ENCODE data around the gene CKS2.
"Not testable (repeated sequence)": the region's sequence is repeated elsewhere in the genome, so short reads cannot be mapped to it uniquely, and the experiment has no call there.

CKS2 gene

DNA sequence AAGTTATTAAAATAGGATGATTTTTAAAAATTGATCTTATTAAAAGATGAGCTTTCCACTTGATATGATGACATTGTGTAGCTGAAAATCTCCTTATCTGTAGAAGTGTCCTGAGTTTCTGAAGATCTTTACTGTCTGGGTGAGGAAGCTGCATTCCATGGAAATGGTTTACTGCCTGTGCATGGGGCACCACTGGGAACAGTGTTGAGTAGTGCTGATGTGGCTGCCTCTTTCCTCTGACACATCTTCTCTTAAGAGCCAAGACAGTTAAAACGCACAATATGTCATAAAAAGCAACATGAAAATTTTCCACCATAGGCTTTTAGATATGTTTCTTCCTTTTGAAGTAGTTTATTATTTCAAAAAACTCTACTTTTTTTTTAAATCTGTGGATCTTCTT, 32.0 kb downstream of the CKS2 start:
- no peak for DNase-seq
- in situ Hi-C loops (cut with MboI; ENCODE audit: low pct_unique_long_range_greater_than_20kb, low sequenced_read_pairs): no loop called here

DNA sequence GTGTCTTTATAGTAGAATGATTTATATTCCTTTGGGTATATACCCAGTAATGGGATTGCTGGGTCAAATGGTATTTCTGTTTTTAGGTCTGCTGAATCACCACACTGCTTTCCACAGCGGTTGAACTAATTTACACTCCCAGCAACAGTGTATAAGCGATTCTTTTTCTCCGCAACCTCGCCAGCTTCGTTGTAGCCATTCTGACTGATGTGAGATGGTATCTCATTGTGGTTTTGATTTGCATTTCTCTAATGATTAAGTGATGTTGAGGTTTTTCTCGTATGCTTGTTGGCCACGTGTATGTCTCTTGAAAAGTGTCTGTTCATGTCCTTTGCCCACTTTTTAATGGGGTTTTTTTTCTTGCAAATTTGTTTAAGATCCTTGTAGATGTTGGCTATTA, 32.8 kb downstream of the CKS2 start:
- in situ Hi-C loops (cut with MboI; ENCODE audit: low pct_unique_long_range_greater_than_20kb, low sequenced_read_pairs); DNase-seq: not testable (repeated sequence)

DNA sequence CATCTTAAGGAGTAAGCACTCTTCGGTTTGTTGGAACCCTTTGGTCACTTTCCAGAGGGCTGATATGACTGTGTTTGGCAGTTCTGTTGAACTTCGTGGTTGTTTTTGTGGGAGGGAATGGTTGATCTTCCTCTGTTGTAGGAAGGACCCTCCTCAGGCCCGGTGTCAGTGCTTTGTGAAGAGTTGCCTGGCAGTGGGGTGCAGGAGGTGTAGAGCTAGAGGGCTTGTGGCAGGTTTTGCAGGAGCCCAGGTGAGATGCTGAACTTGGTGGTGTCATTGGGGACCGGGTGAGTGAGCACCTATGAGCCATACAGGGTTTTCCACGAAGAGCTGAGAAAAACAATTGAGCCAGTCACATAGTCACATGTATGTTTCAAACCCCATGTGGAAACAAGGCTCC, 34.5 kb downstream of the CKS2 start:
- no peak for DNase-seq
- in situ Hi-C loops (cut with MboI; ENCODE audit: low pct_unique_long_range_greater_than_20kb, low sequenced_read_pairs): no loop called here

DNA sequence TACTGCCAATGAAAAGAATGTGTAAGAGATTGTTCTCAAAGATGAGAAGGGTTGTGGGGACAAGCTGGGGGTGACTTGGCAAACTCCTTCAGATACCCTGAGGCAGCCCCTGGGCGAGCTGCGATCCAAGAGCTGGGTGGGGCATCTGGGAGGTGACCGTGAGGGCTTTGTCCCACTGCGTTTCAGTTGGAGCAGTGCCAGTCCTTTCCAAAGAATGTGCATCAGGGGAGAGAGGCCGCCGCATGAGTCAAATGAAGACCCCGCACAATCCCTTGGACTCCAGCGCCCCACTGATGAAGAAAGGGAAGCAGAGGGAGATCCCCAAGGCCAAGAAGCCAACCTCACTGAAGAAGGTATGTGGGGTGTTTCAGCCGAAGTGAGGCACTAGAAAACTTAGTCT, 35.7 kb downstream of the CKS2 start:
- in situ Hi-C loops (cut with MboI; ENCODE audit: low pct_unique_long_range_greater_than_20kb, low sequenced_read_pairs): no loop called here
- DNase-seq: no peak

DNA sequence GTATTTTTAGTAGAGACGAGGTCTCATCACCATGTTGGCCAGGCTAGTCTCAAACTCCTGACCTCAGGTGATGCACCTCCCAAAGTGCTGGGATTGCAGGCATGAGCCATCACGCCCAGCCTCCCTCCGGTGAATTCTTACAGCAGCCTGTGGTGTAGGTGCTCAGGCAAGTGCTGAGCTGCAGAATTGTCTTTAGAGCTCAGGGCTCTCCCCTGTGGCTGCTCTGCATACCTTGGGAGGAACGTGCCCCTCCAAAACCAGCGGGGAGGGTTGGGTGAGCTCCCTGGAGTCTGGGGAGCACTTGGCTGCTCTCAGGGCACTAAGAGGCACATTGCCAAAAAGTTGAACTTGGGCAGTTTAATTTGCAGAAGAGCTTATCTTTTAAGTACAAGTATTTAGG, 36.7 kb downstream of the CKS2 start:
- in situ Hi-C loops (cut with MboI; ENCODE audit: low pct_unique_long_range_greater_than_20kb, low sequenced_read_pairs): no loop called here
- no peak for DNase-seq

DNA sequence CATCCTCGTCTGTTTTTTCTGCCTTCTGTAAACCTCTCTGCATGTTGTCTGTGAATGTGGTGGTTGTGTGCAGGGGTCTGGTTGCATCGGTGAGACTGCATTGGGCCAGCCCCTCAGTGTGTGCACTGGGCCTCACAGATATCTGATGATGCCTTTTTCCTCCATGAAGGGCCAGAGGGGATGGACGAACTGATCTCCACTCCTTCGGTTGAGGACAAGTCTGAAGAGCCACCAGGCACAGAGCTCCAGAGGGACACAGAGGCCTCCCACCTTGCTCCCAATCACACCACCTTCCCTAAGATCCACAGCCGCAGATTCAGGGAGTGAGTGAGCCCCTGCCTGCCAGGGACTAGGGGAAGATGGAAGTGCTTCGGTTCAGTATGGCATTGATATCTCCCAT, 38.6 kb downstream of the CKS2 start:
- in situ Hi-C loops (cut with MboI; ENCODE audit: low pct_unique_long_range_greater_than_20kb, low sequenced_read_pairs): no loop called here
- DNase-seq: no peak

DNA sequence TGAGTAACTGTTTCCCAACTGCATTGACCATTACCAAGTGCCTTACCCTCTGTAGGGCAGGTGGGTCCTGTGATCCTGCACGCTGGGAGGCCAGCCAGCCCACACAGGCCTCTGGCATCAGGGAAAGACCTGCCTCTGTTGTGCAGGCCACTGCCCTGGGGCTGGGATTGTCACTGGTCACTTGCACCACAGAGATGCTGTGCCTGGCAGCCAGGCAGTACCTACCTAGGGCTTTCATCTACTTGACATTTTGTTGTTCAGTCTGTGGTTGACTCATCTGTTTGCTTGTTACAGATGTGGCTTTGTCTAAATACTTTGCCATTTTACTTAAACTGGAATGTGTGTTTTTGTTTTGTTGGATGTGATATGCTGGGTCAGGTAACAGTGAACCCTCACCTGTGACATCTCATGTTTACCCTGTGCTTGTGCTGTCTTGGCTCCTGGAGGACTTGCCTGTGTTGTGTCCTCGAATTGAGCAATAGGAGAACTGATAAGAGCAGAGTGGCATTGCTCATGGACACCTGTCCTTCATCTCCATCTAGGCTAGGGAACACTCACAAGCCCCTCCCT, 40.1 kb downstream of the CKS2 start:
- no peak for DNase-seq
- in situ Hi-C loops (cut with MboI; ENCODE audit: low pct_unique_long_range_greater_than_20kb, low sequenced_read_pairs): no loop called here

DNA sequence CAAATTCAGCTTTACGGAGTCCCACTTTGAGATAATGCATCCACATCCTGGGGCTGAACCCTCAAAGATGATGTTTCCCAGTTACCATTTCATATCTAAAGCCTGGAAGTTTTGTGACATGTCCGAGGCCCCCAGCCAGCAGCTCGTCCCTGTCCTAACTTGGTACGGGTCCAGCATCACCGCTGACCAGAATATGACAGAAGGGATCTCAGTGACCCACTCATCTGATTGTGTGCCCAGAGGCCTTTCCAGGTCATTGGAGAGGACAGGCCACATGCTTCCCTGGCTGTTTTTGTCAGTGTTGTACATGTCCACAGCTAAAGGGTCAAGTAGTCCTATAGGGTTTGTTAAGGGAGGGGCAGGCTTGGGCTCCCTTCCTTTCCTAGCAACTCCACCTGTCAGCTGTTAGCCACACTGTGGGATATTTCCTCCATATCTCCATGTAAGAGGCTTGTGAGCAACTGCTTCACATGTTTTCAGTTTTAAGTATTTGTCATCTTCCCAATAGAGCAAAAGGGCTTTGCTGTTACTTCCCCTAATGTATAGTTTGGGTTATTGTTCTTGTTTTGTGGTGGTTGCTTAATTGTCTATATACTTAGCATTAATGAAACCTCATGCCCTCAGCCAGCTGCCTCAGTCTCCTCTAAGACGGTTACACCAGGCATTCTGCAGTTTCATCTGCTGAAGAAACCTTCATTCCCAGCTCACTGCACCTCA, 40.7 kb downstream of the CKS2 start:
- no peak for DNase-seq
- in situ Hi-C loops (cut with MboI; ENCODE audit: low pct_unique_long_range_greater_than_20kb, low sequenced_read_pairs): no loop called here

DNA sequence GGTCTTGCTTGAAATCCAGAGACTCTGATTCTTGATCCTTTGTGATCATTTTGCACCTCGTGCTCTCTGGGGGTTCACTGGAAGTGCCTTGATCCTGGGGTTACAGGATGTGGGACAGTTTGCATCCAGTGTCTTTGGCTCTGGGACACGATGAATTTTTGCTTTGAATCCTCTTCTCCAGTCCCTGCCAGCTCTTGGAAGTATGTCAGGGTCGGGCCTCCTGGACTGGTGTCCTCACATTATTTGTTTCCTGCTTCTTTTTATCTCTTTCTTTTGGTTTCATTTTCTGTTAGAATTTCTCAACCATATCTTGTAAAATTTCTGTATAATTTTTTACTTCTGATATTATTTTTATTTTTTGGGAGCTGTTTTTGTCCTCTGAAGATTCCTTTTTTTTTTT, 41.5 kb downstream of the CKS2 start:
- DNase-seq: no peak
- in situ Hi-C loops (cut with MboI; ENCODE audit: low pct_unique_long_range_greater_than_20kb, low sequenced_read_pairs): no loop called here

DNA sequence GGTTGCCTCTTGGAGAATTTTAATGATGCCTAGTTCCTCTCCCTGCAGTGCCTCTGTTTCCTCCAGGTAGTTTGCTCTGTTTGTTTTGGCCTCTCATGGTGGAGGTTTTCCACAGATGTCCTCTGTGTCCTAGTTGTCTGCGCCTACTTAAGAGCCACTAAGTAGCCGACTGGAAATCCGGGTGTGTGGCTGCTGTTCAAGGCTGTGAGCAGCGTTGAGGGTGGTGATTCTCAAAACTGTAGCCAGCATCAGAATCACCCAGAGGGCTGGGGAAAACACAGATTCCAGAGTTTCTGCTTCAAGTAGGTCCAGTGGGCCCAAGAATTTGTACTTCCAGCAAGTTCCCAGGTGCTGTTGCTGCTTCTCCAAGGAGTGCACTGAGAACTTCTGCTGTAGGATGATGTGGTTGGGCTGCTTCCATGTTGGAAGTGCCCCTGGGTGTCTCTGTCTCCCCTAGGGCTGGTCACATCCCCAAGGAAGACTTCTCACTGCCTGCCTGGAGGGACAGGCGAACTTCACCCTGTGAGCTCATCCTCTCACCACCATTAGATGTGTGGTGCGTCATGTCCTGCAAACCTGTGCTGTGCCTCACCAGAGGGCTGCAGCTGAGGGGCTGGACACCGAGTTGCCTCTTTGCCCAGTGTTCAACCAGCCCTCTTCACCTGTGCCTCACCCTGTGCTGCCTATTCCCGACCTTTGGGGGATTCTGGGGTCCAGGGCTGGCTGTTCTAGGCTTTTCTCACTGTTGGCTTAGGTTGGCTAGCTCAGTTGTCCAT, 42.1 kb downstream of the CKS2 start:
- in situ Hi-C loops (cut with MboI; ENCODE audit: low pct_unique_long_range_greater_than_20kb, low sequenced_read_pairs): no loop called here
- DNase-seq: no peak

DNA sequence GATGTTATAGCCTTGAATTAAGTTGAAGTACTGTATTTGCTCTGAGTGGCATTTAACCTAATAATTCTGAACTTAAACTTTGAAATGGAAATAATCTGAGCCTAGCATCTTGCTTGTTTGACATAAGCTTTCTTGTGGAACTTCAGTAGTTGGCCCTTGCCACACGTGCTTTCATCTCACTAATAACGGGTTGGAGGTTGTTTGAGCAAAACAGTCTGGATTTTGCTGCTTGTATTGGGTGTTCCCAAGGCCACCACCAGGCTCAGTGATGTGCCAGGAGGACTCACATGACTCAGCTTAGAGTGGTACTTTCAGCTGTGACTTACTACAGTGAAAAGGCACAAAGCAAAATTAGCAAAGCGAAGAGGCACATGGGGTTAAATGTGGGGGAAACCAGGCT, 43.0 kb downstream of the CKS2 start:
- no peak for DNase-seq
- in situ Hi-C loops (cut with MboI; ENCODE audit: low pct_unique_long_range_greater_than_20kb, low sequenced_read_pairs): no loop called here

DNA sequence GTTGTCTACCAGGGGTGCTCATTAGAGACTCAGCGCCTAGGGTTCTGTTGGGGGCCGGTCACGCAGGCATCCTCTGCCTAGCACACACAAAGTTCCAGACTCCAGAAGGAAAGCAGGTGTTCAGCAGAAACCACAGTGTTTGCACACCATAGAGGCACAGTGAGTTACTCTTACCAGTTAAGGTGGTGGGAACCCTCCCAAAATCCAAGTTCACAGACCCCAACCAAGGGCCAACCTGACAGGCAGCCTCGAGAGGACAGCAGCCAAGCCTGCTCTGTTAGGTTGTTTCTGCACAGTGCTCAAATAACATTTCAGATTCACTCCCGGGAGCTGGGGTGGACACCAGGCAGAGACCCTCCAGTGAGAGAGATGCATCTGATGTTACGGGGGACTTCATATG, 43.5 kb downstream of the CKS2 start:
- in situ Hi-C loops (cut with MboI; ENCODE audit: low pct_unique_long_range_greater_than_20kb, low sequenced_read_pairs): no loop called here
- DNase-seq: no peak

DNA sequence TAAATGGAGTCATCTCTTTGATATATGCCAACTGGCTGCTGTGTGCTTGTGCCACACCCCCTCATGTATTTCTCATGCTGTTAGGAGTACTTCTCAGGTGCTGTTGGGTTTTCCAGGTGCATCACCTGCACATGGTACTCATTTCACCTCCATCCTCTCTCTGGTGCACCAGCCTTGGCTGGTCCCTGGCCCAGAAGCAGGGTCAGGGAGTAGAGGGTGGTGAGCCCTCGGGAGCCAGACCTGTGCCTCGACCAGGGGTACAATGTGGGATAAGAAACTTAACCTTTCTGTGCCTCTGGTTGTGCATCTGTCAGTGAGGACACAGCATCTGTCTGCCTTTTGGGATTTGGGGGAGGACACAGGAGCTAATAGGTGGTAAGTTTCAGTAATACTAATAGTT, 45.8 kb downstream of the CKS2 start:
- in situ Hi-C loops (cut with MboI; ENCODE audit: low pct_unique_long_range_greater_than_20kb, low sequenced_read_pairs): no loop called here

DNA sequence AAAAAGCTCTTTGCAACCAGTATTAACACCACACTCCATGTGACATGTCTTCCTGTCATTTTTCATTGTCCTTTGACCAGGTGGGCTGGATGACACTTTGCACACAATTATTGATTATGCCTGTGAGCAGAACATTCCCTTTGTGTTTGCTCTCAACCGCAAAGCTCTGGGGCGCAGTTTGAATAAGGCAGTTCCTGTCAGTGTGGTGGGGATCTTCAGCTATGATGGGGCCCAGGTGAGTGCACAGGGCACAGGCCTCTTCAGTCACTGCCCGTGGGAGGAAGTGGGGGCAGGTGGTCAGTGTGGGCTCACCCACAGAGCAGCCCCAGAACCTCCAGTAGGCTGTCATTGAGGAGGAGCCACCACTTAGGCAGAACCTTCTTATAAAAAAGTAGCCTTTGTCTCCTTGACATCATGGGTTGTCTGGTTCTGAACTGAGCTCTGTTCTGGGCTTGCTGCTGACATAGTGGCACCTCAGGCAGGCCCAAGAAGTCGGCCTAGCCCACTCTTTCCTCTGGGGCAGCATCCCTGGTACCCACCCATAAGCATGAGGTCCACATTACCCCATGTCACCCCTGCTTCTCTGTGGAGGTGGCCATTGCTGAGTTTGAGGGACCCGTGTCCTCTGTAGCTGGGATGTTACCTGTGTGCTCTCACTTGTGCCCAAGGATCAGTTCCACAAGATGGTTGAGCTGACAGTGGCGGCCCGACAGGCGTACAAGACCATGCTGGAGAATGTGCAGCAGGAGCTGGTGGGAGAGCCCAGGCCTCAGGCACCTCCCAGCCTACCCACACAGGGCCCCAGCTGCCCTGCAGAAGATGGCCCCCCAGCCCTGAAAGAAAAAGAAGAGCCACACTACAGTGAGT, 46.6 kb downstream of the CKS2 start:
- in situ Hi-C loops (cut with MboI; ENCODE audit: low pct_unique_long_range_greater_than_20kb, low sequenced_read_pairs): no loop called here
- no peak for DNase-seq

More for the DNA sequence above, 45.8 kb downstream of the CKS2 start:
- DNase-seq: no peak

DNA sequence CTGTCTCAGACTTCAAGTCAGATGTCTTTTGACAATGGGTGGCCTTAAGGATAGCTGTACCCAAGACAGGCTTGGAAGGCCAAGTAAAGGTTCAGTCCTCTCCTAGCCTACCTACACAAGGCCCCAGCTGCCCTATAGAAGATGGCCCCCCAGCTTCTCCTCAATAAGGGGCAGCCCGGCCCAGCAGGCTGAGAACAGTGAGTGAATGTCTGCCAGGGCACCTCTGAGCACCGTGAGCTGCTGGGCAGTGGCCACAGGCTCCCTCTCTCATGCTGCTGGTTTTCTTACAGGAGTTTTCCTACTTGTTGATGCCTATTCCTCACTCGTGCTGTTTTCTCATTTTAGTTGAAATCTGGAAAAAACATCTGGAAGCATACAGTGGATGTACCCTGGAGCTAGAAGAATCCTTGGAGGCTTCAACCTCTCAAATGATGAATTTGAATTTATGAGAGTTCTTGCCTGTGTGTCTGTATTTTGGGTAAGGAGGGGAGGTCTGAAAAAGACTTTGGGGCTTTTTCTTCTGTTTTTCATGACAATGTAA, 47.5 kb downstream of the CKS2 start:
- in situ Hi-C loops (cut with MboI; ENCODE audit: low pct_unique_long_range_greater_than_20kb, low sequenced_read_pairs): no loop called here

DNA sequence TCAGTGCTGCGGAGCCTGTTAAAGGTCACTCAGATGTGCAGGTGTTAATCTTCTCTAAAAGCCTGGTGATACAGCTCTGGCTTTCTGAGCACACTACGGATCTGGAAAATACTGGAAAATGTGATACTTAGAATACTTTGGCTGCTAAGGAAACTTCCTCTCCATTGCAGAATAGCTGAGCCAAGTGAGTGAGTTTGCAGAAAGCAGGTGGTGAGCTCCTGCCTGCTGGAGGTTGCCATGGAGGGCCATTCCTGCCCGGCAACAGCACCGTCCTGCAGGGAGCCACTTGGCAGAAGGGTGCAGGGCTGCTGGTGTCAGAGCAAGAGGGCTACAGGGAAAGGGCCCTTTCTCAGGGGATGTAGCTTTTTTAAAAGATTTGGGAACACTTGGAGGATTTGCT, 48.0 kb downstream of the CKS2 start:
- in situ Hi-C loops (cut with MboI; ENCODE audit: low pct_unique_long_range_greater_than_20kb, low sequenced_read_pairs): no loop called here
- DNase-seq: no peak

More for the DNA sequence above, 47.5 kb downstream of the CKS2 start:
- DNase-seq: no peak

DNA sequence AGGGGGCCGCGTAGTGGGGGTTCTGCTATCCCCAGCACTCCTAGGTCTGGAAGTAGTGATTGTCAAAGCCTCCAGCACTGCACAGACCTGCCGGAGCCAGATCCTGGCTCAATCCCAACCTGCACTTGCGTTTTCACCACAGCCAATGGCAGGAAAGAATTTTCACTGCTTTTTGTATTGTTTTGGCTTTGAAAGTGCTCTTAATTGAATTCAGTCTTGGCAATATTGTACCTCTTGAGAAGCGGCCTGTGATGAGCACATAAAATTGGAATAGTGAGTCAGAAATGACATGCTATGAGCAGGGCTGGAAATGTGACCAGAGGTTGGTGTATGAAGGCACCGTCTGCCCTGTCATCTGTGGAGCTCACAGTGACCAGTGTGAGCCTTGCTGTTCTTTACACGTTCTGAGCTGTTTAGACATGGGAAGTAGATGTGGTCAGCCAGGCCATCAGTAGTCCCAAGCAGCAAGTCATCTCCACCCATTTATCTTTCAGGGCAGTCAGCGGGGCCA, 48.8 kb downstream of the CKS2 start:
- in situ Hi-C loops (cut with MboI; ENCODE audit: low pct_unique_long_range_greater_than_20kb, low sequenced_read_pairs): no loop called here
- DNase-seq: no peak

DNA sequence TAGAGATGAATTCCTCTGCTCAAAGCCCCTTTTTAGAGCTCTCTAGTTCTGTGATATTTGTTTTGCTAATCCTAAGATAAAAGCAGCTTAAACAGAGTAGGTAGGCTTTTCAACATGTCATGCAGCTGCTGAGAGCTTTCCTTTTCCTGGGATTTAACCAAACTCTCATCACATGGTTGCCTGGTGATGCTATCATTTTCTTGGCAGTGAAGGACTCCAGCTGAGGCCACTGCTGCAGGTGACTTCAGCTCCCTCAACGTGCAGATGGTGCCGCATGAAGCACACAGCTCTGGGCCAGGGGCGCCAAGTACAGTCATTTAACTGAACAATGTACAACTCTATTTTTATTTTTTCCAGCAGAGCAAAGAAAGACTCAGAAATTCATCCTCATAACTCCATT, 49.5 kb downstream of the CKS2 start:
- in situ Hi-C loops (cut with MboI; ENCODE audit: low pct_unique_long_range_greater_than_20kb, low sequenced_read_pairs): no loop called here
- no peak for DNase-seq

DNA sequence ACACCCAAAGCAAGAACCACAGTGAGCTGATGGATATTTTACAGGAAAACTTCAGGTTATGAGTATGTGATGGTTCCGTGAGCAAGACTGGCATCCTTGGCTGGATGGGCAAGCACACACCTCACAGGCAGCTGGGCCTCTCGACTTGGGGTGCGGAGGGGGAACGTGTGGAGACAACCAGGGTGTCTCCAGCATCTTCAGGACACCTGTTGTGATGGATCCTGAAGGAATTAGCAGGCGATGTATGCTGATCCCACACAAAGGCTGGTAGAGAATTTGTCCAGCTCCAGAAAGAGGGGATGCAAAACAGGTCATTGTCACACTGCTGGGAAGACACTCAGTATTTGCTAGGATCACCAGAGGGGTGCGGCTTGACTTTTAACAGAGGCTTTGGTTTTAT, 50.0 kb downstream of the CKS2 start:
- no peak for DNase-seq
- in situ Hi-C loops (cut with MboI; ENCODE audit: low pct_unique_long_range_greater_than_20kb, low sequenced_read_pairs): no loop called here
